H9 (cell line): Measurements from ENCODE around the gene ZMYND11. TPM values are rescaled to one million over a fixed set of nuclear protein-coding genes. Genes with fewer than 3 reads are reported as not detected.

Source experiments
- DNase-seq: peaks from one replicate; pipeline ENCODE4 v3.0.0-alpha.2; 2017
- H2AFZ ChIP-seq: one replicate; pipeline ENCODE4 v1.6.1; 2013; ENCODE audit warnings: mild to moderate bottlenecking, low read length, control low read depth, moderate library complexity
- H2AK5ac ChIP-seq: 2 replicates; pipeline ENCODE4 v1.6.1; 2013; ENCODE audit warnings: low read length, control low read depth, mixed read lengths; ENCODE audit not compliant: insufficient read length
- H2BK120ac ChIP-seq: one replicate; pipeline ENCODE4 v1.6.1; 2013; ENCODE audit warnings: low read depth, mild to moderate bottlenecking, low read length, control low read depth, inconsistent platforms; ENCODE audit not compliant: poor library complexity, severe bottlenecking
- H2BK12ac ChIP-seq: 2 replicates; pipeline ENCODE4 v1.6.1; 2013; ENCODE audit warnings: low read length, control low read depth, mixed read lengths, low read depth; ENCODE audit not compliant: insufficient read length
- H2BK15ac ChIP-seq: 2 replicates; pipeline ENCODE4 v1.6.1; 2013; ENCODE audit warnings: low read depth, low read length, control low read depth
- H2BK20ac ChIP-seq: one replicate; pipeline ENCODE4 v1.6.1; 2013; ENCODE audit warnings: low read depth, mild to moderate bottlenecking, low read length, control low read depth, inconsistent platforms; ENCODE audit not compliant: poor library complexity, severe bottlenecking
- H2BK5ac ChIP-seq: 2 replicates; pipeline ENCODE4 v1.6.1; 2013; ENCODE audit warnings: low read length, control low read depth, mixed read lengths; ENCODE audit not compliant: insufficient read length
- H3K14ac ChIP-seq: 2 replicates; pipeline ENCODE4 v1.6.1; 2013; ENCODE audit warnings: low read length, control low read depth; ENCODE audit not compliant: insufficient read depth
- H3K18ac ChIP-seq: 2 replicates; pipeline ENCODE4 v1.6.1; 2013; ENCODE audit warnings: low read depth, mild to moderate bottlenecking, mixed read lengths, low read length, control low read depth; ENCODE audit not compliant: insufficient read length
- H3K23ac ChIP-seq: 2 replicates; pipeline ENCODE4 v1.6.1; 2013; ENCODE audit warnings: low read length, control low read depth, mixed read lengths, low read depth; ENCODE audit not compliant: insufficient read length
- H3K23me2 ChIP-seq: 2 replicates; pipeline ENCODE4 v1.6.1; 2013; ENCODE audit warnings: low read depth, mild to moderate bottlenecking, mixed read lengths, low read length, control low read depth; ENCODE audit not compliant: insufficient read length, poor library complexity, severe bottlenecking
- H3K27ac ChIP-seq: 2 replicates; pipeline ENCODE4 v1.5.1; 2013; ENCODE audit warnings: low read length, control low read depth, mixed read lengths, low read depth; ENCODE audit not compliant: insufficient read length
- H3K27me3 ChIP-seq: 2 replicates; pipeline ENCODE4 v1.6.1; 2013; ENCODE audit warnings: low read length, control low read depth, inconsistent platforms; ENCODE audit not compliant: insufficient read depth
- H3K4ac ChIP-seq: 2 replicates; pipeline ENCODE4 v1.6.1; 2013; ENCODE audit warnings: low read depth, mild to moderate bottlenecking, control low read depth, inconsistent platforms, low read length, moderate library complexity
- H3K4me1 ChIP-seq: 2 replicates; pipeline ENCODE4 v1.6.1; 2013; ENCODE audit warnings: low read length, control low read depth, inconsistent platforms; ENCODE audit not compliant: insufficient read depth
- H3K4me2 ChIP-seq: 2 replicates; pipeline ENCODE4 v1.6.1; 2013; ENCODE audit warnings: low read length, control low read depth, mixed read lengths; ENCODE audit not compliant: insufficient read length, insufficient read depth
- H3K56ac ChIP-seq: 2 replicates; pipeline ENCODE4 v1.6.1; 2013; ENCODE audit warnings: low read depth, mild to moderate bottlenecking, mixed read lengths, low read length, control low read depth; ENCODE audit not compliant: insufficient read length
- H3K79me1 ChIP-seq: 2 replicates; pipeline ENCODE4 v1.6.1; 2013; ENCODE audit warnings: low read depth, mild to moderate bottlenecking, moderate library complexity, low read length, control low read depth, inconsistent platforms; ENCODE audit not compliant: insufficient read depth, poor library complexity, severe bottlenecking
- H3K79me2 ChIP-seq: 2 replicates; pipeline ENCODE4 v1.6.1; 2013; ENCODE audit warnings: low read length, control low read depth, inconsistent platforms; ENCODE audit not compliant: insufficient read depth
- H3K9ac ChIP-seq: 2 replicates; pipeline ENCODE4 v1.6.1; 2013; ENCODE audit warnings: low read length, control low read depth, mixed read lengths; ENCODE audit not compliant: insufficient read length; ENCODE audit errors: extremely low read depth
- H3K9me3 ChIP-seq: one replicate; pipeline ENCODE4 v1.6.1; 2013; ENCODE audit warnings: low read depth, low read length, inconsistent platforms; ENCODE audit not compliant: control insufficient read depth
- H3T11ph ChIP-seq: one replicate; pipeline ENCODE4 v1.6.1; 2013; ENCODE audit warnings: mild to moderate bottlenecking, low read length, control low read depth, inconsistent platforms
- H4K20me1 ChIP-seq: one replicate; pipeline ENCODE4 v1.6.1; 2013; ENCODE audit not compliant: control insufficient read depth, insufficient read length, insufficient read depth
- H4K5ac ChIP-seq: 2 replicates; pipeline ENCODE4 v1.6.1; 2013; ENCODE audit warnings: low read depth, mild to moderate bottlenecking, mixed read lengths, low read length, control low read depth; ENCODE audit not compliant: insufficient read length
- H4K8ac ChIP-seq: replicated peaks from 2 replicates; pipeline ENCODE4 v1.6.1; 2013; ENCODE audit warnings: low read length, control low read depth, mixed read lengths, low read depth; ENCODE audit not compliant: insufficient read length
- H4K91ac ChIP-seq: 2 replicates; pipeline ENCODE4 v1.6.1; 2013; ENCODE audit warnings: low read depth, mild to moderate bottlenecking, moderate library complexity, mixed read lengths, low read length, control low read depth; ENCODE audit not compliant: insufficient read length
- H3K27ac Mint-ChIP-seq, 3 experiments: 2 replicates in 2 of 3; 3 replicates in 1 of 3; pipeline ENCODE4 v1.8.0; 2020 to 2021; ENCODE audit warnings: mixed read lengths in 3 of 3, mild to moderate bottlenecking in 1 of 3, moderate library complexity in 1 of 3
- H3K27me3 Mint-ChIP-seq: 2 replicates; pipeline ENCODE4 v1.8.0; 2021; ENCODE audit warnings: low read depth, mild to moderate bottlenecking, moderate library complexity, mixed read lengths
- H3K36me3 Mint-ChIP-seq, 3 experiments: 2 replicates in 2 of 3; 3 replicates in 1 of 3; pipeline ENCODE4 v1.8.0; 2020 to 2021; ENCODE audit warnings: low read depth in 3 of 3, mixed read lengths in 3 of 3; ENCODE audit not compliant: insufficient read depth in 1 of 3
- H3K4me1 Mint-ChIP-seq, 2 experiments: 2 replicates each; pipeline ENCODE4 v1.8.0; 2020; ENCODE audit warnings: mixed read lengths in 2 of 2
- H3K4me3 Mint-ChIP-seq, 2 experiments: 2 replicates in 1 of 2; 3 replicates in 1 of 2; pipeline ENCODE4 v1.8.0; 2020 to 2021; ENCODE audit warnings: mild to moderate bottlenecking in 2 of 2, mixed read lengths in 2 of 2, moderate library complexity in 1 of 2
- H3K9me3 Mint-ChIP-seq, 2 experiments: 2 replicates in 1 of 2; 3 replicates in 1 of 2; pipeline ENCODE4 v1.8.0; 2020; ENCODE audit warnings: mild to moderate bottlenecking in 2 of 2, mixed read lengths in 2 of 2, moderate library complexity in 1 of 2
- total RNA-seq: library from RNA; stranded (reverse); gene quantifications from 2 replicates; pipeline ENCODE4 v1.2.1, GENCODE V29; 2021
- TF ChIP-seq, protein P1 (sequence below): fragments of 200-600 bp; sonication (generic); conservative IDR thresholded peaks from 3 replicates; pipeline ENCODE4 v1.8.0; 2021; ENCODE audit warnings: antibody characterized with exemption, mild to moderate bottlenecking

ZMYND11 gene
- total RNA-seq, 1 experiment from 2014 or later, result 33.7 TPM

DNA sequence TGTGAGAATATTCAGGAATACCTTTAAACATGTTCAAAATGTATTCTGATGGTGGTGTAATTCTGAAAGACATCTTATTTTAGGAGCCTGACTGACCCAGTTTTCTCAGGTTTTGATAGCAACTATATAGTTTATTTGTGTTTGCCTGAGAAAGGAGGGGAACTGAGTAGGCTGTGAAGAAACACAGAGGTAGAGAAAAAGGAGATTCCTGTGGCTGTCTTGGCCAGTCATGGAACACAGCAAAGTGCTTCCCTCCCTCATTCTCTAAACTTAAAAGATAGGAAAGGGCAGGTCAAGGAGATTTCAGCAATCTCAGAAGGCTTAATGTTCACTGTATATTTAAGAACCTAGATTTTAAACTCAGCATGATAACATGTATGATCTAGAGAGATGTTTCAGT, 43.5 kb downstream of the ZMYND11 start:
- H3K9me3 ChIP-seq, result no peaks in the 10 kb centered on the region
- TF ChIP-seq, protein P1, sequence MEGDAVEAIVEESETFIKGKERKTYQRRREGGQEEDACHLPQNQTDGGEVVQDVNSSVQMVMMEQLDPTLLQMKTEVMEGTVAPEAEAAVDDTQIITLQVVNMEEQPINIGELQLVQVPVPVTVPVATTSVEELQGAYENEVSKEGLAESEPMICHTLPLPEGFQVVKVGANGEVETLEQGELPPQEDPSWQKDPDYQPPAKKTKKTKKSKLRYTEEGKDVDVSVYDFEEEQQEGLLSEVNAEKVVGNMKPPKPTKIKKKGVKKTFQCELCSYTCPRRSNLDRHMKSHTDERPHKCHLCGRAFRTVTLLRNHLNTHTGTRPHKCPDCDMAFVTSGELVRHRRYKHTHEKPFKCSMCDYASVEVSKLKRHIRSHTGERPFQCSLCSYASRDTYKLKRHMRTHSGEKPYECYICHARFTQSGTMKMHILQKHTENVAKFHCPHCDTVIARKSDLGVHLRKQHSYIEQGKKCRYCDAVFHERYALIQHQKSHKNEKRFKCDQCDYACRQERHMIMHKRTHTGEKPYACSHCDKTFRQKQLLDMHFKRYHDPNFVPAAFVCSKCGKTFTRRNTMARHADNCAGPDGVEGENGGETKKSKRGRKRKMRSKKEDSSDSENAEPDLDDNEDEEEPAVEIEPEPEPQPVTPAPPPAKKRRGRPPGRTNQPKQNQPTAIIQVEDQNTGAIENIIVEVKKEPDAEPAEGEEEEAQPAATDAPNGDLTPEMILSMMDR, result no peak
- Mint-ChIP-seq H3K4me3 (no peak overlapping the region), H3K4me1 (no peaks in the 10 kb centered on the region), H3K27me3 (no peaks in the 10 kb centered on the region), H3K36me3 (peaks cover 12 to 27% (median 26%) of the 10 kb centered on the region in 3 experiments), H3K9me3 (no peaks in the 10 kb centered on the region; a peak in 2 of 5 replicates), H3K27ac (no peak overlapping the region)
- no peak overlapping the region for H2BK20ac ChIP-seq
- H4K20me1 ChIP-seq, result no peaks in the 10 kb centered on the region
- H2BK120ac ChIP-seq, result no peak overlapping the region
- H3K79me2 ChIP-seq, result no peaks in the 10 kb centered on the region
- no peak overlapping the region for H3T11ph ChIP-seq
- no peak overlapping the region for H2AFZ ChIP-seq
- H3K79me1 ChIP-seq, result no peaks in the 10 kb centered on the region
- no peak overlapping the region for H3K4me2 ChIP-seq
- H2BK12ac ChIP-seq, result no peak overlapping the region
- no peak overlapping the region for H3K56ac ChIP-seq
- no peak for DNase-seq
- H3K27ac ChIP-seq, result no peak overlapping the region
- H4K8ac ChIP-seq, result no peak overlapping the region
- H3K23ac ChIP-seq, result no peak overlapping the region
- no peak overlapping the region for H3K18ac ChIP-seq
- H3K4ac ChIP-seq, result no peak overlapping the region
- H2BK15ac ChIP-seq, result no peak overlapping the region
- H2BK5ac ChIP-seq, result no peak overlapping the region
- H3K4me1 ChIP-seq, result no peaks in the 10 kb centered on the region
- H3K23me2 ChIP-seq, result no peaks in the 10 kb centered on the region
- no peak overlapping the region for H4K91ac ChIP-seq
- no peak overlapping the region for H4K5ac ChIP-seq
- H3K14ac ChIP-seq, result no peak overlapping the region
- H2AK5ac ChIP-seq, result no peak overlapping the region
- no peak overlapping the region for H3K9ac ChIP-seq
- no peaks in the 10 kb centered on the region for H3K27me3 ChIP-seq
